Osteoblast (primary cell): Measurements from ENCODE around the gene GHITM. TPM values are rescaled to one million over a fixed set of nuclear protein-coding genes. Genes with fewer than 3 reads are reported as not detected.

Experiments
- DNase-seq: peaks from one replicate; pipeline ENCODE4 v3.0.0; 2011; ENCODE audit warnings: low spot score, mixed read lengths; ENCODE audit not compliant: insufficient read length; ENCODE audit errors: missing footprints
- H2AFZ ChIP-seq: 2 replicates; pipeline ENCODE4 v1.6.0; 2011; ENCODE audit warnings: mild to moderate bottlenecking, low read length
- H3K27ac ChIP-seq: 2 replicates; pipeline ENCODE4 v1.5.1; 2011; ENCODE audit warnings: mild to moderate bottlenecking, low read depth, low read length, moderate library complexity
- H3K27me3 ChIP-seq: 2 replicates; pipeline ENCODE4 v1.6.0; 2012; ENCODE audit warnings: mild to moderate bottlenecking, control low read depth, inconsistent platforms, low read length, moderate library complexity; ENCODE audit not compliant: insufficient read depth
- H3K36me3 ChIP-seq: 2 replicates; pipeline ENCODE4 v1.5.1; 2011; ENCODE audit warnings: mild to moderate bottlenecking, low read length, control low read depth, moderate library complexity; ENCODE audit not compliant: insufficient read depth
- H3K4me1 ChIP-seq: 2 replicates; pipeline ENCODE4 v1.5.1; 2011; ENCODE audit warnings: mild to moderate bottlenecking, low read length, control low read depth, moderate library complexity; ENCODE audit not compliant: insufficient read depth
- H3K4me2 ChIP-seq: 2 replicates; pipeline ENCODE4 v1.6.0; 2011; ENCODE audit warnings: mild to moderate bottlenecking, low read length; ENCODE audit not compliant: insufficient read depth
- H3K4me3 ChIP-seq: fragments of 200-600 bp; sonication (generic); 3 replicates; pipeline ENCODE4 v1.5.1; 2012; ENCODE audit warnings: mild to moderate bottlenecking, low read length, inconsistent platforms; ENCODE audit not compliant: insufficient read depth
- H3K79me2 ChIP-seq: 2 replicates; pipeline ENCODE4 v1.6.0; 2012; ENCODE audit warnings: mild to moderate bottlenecking, low read length, control low read depth, inconsistent platforms; ENCODE audit not compliant: insufficient read depth
- H3K9me3 ChIP-seq: 2 replicates; pipeline ENCODE4 v1.5.1; 2011; ENCODE audit warnings: low read depth, low read length, control low read depth
- H4K20me1 ChIP-seq: 2 replicates; pipeline ENCODE4 v1.6.0; 2012; ENCODE audit warnings: mild to moderate bottlenecking, low read length, control low read depth; ENCODE audit not compliant: insufficient read depth
- total RNA-seq: library from RNA; depleted of rRNA; stranded (reverse); fragments of >200 nt; gene quantifications from 2 replicates; pipeline ENCODE4 v1.2.3, GENCODE V29; 2012
- TF ChIP-seq, protein P1 (sequence below): IDR thresholded peaks from 2 replicates; pipeline ENCODE4 v1.5.1; 2011; ENCODE audit warnings: mild to moderate bottlenecking, low read depth, low read length, moderate library complexity; ENCODE audit errors: extremely low read depth

Gene GHITM
- total RNA-seq, 1 donor: 189 TPM

DNA sequence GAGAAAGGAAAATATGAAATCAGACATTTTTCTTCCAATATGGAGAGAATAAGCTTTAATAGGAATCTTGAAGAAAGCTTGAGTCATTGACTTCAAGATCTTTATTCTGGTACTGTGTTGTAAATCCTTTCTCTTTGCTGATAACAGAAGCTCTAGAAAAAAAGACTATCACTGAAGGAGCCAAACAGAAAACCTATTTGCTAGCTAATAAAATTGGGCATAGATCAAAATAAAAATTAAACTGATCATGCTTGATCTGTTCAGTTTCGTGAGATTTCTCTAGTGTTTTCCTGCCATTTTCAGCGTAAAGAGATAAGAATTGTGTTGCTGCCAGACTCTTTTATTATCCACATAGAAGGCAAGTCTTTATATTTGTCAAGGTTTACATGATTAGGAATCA lies 1.5 kb upstream of the GHITM start:
- Histone ChIP-seq H2AFZ (peak overlapping the region; percentile 20), H3K79me2 (peaks cover 28% of the 10 kb centered on the region), H3K4me3 (no peak overlapping the region), H3K9me3 (no peaks in the 10 kb centered on the region), H3K4me1 (peaks cover 11% of the 10 kb centered on the region), H4K20me1 (no peaks in the 10 kb centered on the region), H3K36me3 (peaks cover 7% of the 10 kb centered on the region), H3K27me3 (no peaks in the 10 kb centered on the region), H3K4me2 (no peak overlapping the region), H3K27ac (no peak overlapping the region)
- TF ChIP-seq, protein P1, sequence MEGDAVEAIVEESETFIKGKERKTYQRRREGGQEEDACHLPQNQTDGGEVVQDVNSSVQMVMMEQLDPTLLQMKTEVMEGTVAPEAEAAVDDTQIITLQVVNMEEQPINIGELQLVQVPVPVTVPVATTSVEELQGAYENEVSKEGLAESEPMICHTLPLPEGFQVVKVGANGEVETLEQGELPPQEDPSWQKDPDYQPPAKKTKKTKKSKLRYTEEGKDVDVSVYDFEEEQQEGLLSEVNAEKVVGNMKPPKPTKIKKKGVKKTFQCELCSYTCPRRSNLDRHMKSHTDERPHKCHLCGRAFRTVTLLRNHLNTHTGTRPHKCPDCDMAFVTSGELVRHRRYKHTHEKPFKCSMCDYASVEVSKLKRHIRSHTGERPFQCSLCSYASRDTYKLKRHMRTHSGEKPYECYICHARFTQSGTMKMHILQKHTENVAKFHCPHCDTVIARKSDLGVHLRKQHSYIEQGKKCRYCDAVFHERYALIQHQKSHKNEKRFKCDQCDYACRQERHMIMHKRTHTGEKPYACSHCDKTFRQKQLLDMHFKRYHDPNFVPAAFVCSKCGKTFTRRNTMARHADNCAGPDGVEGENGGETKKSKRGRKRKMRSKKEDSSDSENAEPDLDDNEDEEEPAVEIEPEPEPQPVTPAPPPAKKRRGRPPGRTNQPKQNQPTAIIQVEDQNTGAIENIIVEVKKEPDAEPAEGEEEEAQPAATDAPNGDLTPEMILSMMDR: no peak
- DNase-seq: no peak

DNA sequence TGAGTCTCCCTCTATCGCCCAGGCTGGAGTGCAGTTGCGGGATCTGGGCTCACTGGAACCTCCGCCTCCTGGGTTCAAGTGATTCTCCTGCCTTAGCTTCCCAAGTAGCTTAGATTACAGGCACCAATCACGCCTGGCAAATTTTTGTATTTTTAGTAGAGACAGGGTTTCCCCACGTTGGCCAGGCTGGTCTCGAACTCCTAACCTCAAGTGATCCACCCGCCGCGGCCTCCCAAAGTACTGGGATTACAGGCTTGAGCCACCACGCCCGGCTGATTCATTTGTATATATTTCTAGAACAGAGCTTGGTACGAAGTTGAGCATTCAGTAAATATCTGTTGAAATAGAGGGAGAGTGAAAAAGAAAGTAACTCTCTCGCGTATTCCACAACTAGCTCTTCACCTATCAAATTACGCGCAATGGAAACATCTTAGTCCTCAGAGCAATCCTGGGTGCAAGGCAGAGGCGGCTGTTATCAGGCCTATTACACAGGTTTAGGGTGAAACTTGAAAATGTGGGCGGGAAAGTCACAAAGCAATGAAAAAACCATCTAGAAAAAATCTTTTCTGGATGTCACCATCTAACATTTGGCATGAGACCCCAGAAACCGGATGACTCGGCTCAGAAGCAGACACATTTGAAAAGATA lies 707 bp upstream of the GHITM start:
- no peaks in the 10 kb centered on the region for H3K27me3 ChIP-seq
- peak overlapping the region; percentile 92 for H2AFZ ChIP-seq
- H3K36me3 ChIP-seq: peaks cover 14% of the 10 kb centered on the region
- H3K9me3 ChIP-seq: no peaks in the 10 kb centered on the region
- H4K20me1 ChIP-seq: no peaks in the 10 kb centered on the region
- DNase-seq: no peak
- TF ChIP-seq, protein P1: no peak
- peak overlapping the region; percentile 67 for H3K27ac ChIP-seq
- peaks cover 28% of the 10 kb centered on the region for H3K79me2 ChIP-seq
- peak overlapping the region; percentile 97 for H3K4me3 ChIP-seq
- H3K4me1 ChIP-seq: peaks cover 11% of the 10 kb centered on the region
- H3K4me2 ChIP-seq: peak overlapping the region; percentile 84

DNA sequence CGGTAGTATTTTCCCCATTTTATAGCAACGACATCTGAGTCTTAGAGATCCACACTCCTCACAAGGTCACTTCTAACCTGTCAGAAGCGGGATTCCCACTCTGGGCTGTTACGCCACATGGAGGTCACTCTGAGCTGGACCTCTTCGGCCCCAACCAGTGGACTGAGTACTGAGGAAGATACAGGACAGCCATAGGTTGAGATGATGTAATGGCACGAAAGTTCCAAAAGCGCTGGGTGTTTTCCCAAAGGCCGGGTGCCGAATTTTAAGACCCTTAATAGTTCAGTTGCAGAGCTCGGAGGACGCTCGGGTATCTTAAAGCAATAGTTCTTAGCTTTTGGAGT lies 699 bp downstream of the GHITM start:
- Histone ChIP-seq H3K27me3 (no peaks in the 10 kb centered on the region), H3K4me1 (peaks cover 11% of the 10 kb centered on the region), H3K36me3 (peaks cover 27% of the 10 kb centered on the region), H3K4me3 (peak overlapping the region; percentile 97), H4K20me1 (no peaks in the 10 kb centered on the region), H3K9me3 (no peaks in the 10 kb centered on the region), H2AFZ (peak overlapping the region; percentile 86), H3K27ac (peak overlapping the region; percentile 97), H3K79me2 (peaks cover 28% of the 10 kb centered on the region), H3K4me2 (peak overlapping the region; percentile 92)
- TF ChIP-seq, protein P1: no peak
- DNase-seq: peak; percentile 37

DNA sequence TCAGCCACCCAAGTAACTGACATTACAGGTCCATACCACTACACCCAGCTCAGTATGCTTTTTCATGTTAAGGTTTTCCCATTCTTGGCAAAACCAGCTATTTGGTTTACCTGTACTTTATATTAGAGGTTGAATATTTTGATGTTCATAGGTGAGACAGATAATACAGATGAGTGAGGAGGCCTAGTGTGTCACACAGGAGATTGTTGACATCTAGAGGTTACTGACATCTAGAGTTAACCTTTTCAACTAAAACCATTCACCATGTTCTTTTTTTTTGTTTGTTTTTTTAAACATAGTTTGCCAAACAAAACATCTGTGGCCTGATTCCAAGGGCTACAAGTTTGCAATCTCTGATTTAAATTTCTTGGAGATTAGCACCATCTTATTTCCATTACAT lies 8.0 kb downstream of the GHITM start:
- Histone ChIP-seq H3K4me1 (no peaks in the 10 kb centered on the region), H3K9me3 (no peaks in the 10 kb centered on the region), H2AFZ (no peak overlapping the region), H3K27ac (no peak overlapping the region), H3K36me3 (peaks cover 86% of the 10 kb centered on the region), H4K20me1 (no peaks in the 10 kb centered on the region), H3K79me2 (peaks cover 4% of the 10 kb centered on the region), H3K27me3 (no peaks in the 10 kb centered on the region), H3K4me3 (no peak overlapping the region), H3K4me2 (no peak overlapping the region)
- TF ChIP-seq, protein P1: no peak
- DNase-seq: no peak
